Measurements from ENCODE around the gene CGB1.

DNA sequence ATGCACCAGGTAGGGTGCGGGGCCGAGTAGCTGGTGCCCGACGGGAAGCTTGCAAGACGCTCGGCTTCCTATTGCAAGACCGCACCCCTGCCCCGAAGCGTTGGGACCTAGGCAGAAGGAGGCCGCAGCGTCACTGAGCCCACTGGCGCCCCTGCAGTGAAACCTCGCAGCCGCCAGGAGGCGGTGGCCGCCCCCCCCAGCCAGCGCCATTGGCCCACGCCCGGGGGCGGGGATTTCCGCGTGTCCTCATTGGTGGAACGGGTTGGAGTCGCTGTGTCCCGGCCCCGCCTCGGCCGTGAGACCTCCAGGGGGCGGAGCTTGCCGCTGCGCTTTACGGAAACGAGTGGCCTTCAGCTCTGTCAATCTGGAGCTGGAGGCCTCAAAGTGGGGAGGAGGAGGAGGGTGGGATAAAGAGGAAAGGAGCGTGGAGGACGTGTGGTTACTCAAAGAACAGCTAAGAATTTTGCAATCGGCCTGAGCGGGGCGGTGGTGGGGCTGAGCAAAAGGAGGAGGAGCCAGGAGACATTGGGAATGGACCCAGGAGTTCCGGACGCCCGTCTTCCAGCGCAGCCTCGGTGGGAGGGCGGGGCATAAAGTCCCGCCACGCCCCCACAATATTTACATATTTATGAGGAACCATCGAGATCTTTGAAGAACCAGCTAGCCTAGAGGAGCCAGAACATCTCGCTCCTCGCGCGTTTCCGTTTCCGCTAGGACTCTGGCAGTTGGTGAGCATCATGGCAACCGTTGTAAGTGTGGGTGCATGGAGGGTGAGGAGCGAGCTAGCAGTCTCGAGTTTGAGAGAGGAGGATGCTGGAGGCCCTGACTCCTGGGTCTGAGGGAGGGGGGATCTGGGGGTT lies 43.3 kb downstream of the CGB1 start, which contains the start of the genes GYS1 and RUVBL2:
- TF ChIP-seq, protein P1, sequence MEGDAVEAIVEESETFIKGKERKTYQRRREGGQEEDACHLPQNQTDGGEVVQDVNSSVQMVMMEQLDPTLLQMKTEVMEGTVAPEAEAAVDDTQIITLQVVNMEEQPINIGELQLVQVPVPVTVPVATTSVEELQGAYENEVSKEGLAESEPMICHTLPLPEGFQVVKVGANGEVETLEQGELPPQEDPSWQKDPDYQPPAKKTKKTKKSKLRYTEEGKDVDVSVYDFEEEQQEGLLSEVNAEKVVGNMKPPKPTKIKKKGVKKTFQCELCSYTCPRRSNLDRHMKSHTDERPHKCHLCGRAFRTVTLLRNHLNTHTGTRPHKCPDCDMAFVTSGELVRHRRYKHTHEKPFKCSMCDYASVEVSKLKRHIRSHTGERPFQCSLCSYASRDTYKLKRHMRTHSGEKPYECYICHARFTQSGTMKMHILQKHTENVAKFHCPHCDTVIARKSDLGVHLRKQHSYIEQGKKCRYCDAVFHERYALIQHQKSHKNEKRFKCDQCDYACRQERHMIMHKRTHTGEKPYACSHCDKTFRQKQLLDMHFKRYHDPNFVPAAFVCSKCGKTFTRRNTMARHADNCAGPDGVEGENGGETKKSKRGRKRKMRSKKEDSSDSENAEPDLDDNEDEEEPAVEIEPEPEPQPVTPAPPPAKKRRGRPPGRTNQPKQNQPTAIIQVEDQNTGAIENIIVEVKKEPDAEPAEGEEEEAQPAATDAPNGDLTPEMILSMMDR (IDR thresholded peaks at IDR 0.05): peak; percentile 96 to 100 (median 99)
- TF ChIP-seq POLR2AphosphoS5 (IDR thresholded peaks at IDR 0.05) (peak; percentile 99), POLR2A (IDR thresholded peaks at IDR 0.05) (peak; percentile 99)

All from prostate gland (tissue), 2 donors.